MG63 (cell line): ENCODE data around the gene BNC2. TPM values are rescaled to one million over a fixed set of nuclear protein-coding genes. Genes with fewer than 3 reads are reported as not detected.

Experiments used
- DNase-seq: peaks from one replicate; pipeline ENCODE4 v3.0.0-alpha.2; 2020
- H3K27me3 ChIP-seq: fragments of 250-450 bp; sonication (Bioruptor Pico); 2 replicates; pipeline ENCODE4 v1.5.1; 2020; ENCODE audit warnings: mild to moderate bottlenecking, moderate library complexity
- H3K36me3 ChIP-seq: fragments of 250-450 bp; sonication (Bioruptor Pico); 2 replicates; pipeline ENCODE4 v1.5.1; 2020; ENCODE audit warnings: mild to moderate bottlenecking, moderate library complexity
- H3K4me3 ChIP-seq: fragments of 250-450 bp; sonication (Bioruptor Pico); 2 replicates; pipeline ENCODE4 v1.5.1; 2020; ENCODE audit warnings: mild to moderate bottlenecking, moderate library complexity
- H3K9me3 ChIP-seq: fragments of 250-450 bp; sonication (Bioruptor Pico); 2 replicates; pipeline ENCODE4 v1.5.1; 2020; ENCODE audit warnings: mild to moderate bottlenecking, moderate library complexity
- total RNA-seq: library from RNA; depleted of rRNA; stranded (reverse); fragments of >200 nt; shearing (Covaris generic); gene quantifications from 2 replicates; pipeline ENCODE4 v1.2.3, GENCODE V29; 2014; ENCODE audit warnings: low replicate concordance

Gene BNC2
- total RNA-seq, 1 experiment from 2014 or later, result 38.8 TPM

- no peak overlapping the region for H3K4me3 ChIP-seq
- H3K9me3 ChIP-seq, result no peaks in the 10 kb centered on the region
- DNase-seq, result no peak
- peaks cover 8% of the 10 kb centered on the region for H3K36me3 ChIP-seq
- H3K27me3 ChIP-seq, result no peaks in the 10 kb centered on the region
Observed at GRCh38 chr9:16832101-16832500, 38.4 kb downstream of the BNC2 start.

GRCh38 chr9:16830806-16831205 is 39.7 kb downstream of the BNC2 start:
- no peaks in the 10 kb centered on the region for H3K27me3 ChIP-seq
- no peaks in the 10 kb centered on the region for H3K9me3 ChIP-seq
- peaks cover 6% of the 10 kb centered on the region; the same call in 1 of the 2 replicates for H3K36me3 ChIP-seq
- no peak for DNase-seq
- no peak overlapping the region for H3K4me3 ChIP-seq

DNA sequence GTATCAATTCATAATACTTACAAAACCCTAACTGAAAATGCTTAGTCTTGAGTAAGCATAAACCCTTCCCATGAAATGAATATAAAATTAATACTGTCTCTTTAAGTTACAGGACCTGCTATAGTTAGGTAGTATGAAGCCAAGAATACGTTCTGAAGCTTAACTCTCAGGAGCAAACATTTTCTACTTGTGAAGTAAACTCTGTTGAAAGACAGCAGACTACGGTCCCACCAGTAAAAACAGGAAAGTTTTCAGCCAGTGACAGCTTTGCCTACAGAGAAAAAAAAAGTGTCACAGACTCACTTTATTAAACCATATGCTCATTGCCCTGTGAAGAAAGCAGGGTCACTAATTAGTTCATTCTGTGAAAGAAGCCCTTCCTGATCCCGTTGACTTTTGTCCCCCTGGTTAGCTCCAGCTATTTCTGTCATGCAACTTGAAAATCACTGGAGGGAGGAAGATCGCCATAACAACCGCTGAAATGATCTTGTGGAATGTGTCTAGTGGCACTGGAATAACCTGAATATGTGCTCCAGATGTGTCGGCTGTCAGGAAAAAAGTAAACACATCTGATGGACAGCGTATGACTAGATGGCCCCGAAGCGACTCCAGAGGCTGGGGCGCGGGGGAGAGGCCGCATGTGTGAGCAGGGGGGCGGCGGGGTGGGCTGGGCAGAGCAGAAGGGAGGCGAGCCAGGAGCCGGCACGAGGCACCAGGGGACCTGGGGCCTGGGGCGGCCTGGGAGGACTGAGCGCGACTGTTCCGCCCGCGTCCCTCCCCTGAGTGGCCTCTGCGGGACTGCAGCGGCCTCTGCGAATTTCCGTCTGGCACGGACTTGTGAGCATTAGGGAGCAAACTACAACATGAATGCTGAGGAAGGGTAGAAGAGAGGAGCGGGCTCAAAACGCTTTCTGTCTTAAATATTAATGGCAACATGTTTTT is 41.9 kb downstream of the BNC2 start:
- H3K4me3 ChIP-seq, result peak overlapping the region; percentile 19
- peak; percentile 67 for DNase-seq
- H3K9me3 ChIP-seq, result no peaks in the 10 kb centered on the region
- peaks cover 6% of the 10 kb centered on the region; the same call in 1 of the 2 replicates for H3K36me3 ChIP-seq
- H3K27me3 ChIP-seq, result no peaks in the 10 kb centered on the region

DNA sequence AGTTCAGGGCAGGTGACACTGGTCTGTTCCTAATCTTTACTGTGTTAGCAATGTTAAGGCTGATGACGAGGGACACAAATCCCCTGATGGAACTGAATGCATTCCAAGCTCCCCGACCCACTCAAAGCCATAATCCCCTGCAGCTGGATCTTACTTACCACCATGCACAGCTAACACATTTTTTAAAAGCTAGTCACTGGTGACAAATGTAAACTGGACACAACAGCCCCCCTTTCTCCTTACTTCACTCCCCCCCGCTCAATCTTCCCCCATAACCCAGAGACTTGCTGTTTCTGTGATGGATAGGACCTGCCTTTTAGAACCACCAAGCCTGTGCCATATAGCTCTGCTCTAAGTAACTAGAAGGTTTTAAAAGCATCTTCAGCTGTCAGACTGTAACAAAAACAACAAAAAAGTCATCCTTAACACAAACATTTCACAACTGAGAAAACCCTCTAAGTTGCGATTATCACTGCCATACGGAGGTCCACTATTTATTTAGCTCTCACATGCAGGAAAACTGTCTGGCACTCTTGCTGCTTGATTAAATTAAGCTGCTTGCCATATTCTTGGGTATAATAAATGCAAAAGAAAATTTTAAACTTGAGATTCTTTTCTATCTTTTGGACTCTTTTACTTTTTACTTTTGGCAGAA is 44.4 kb downstream of the BNC2 start:
- H3K4me3 ChIP-seq, result no peak overlapping the region

GRCh38 chr9:16825331-16825725 is 45.1 kb downstream of the BNC2 start:
- H3K4me3 ChIP-seq, result no peak overlapping the region
- no peaks in the 10 kb centered on the region for H3K27me3 ChIP-seq
- H3K36me3 ChIP-seq, result peaks cover 4% of the 10 kb centered on the region; the same call in 1 of the 2 replicates
- H3K9me3 ChIP-seq, result no peaks in the 10 kb centered on the region
- no peak for DNase-seq

More for the DNA sequence above, 44.4 kb downstream of the BNC2 start:
- H3K36me3 ChIP-seq, result peaks cover 6% of the 10 kb centered on the region; the same call in 1 of the 2 replicates
- peak; percentile 85 for DNase-seq
- H3K9me3 ChIP-seq, result no peaks in the 10 kb centered on the region
- H3K27me3 ChIP-seq, result no peaks in the 10 kb centered on the region

GRCh38 chr9:16824545-16825330 is 45.7 kb downstream of the BNC2 start:
- peaks cover 3% of the 10 kb centered on the region; the same call in 1 of the 2 replicates for H3K36me3 ChIP-seq
- no peaks in the 10 kb centered on the region for H3K27me3 ChIP-seq
- H3K4me3 ChIP-seq, result no peak overlapping the region
- DNase-seq, result peak; percentile 27
- no peaks in the 10 kb centered on the region for H3K9me3 ChIP-seq

GRCh38 chr9:16823906-16824305 is 46.6 kb downstream of the BNC2 start:
- no peak for DNase-seq
- H3K4me3 ChIP-seq, result no peak overlapping the region
- no peaks in the 10 kb centered on the region for H3K27me3 ChIP-seq
- peaks cover 3% of the 10 kb centered on the region; the same call in 1 of the 2 replicates for H3K36me3 ChIP-seq
- H3K9me3 ChIP-seq, result no peaks in the 10 kb centered on the region

DNA sequence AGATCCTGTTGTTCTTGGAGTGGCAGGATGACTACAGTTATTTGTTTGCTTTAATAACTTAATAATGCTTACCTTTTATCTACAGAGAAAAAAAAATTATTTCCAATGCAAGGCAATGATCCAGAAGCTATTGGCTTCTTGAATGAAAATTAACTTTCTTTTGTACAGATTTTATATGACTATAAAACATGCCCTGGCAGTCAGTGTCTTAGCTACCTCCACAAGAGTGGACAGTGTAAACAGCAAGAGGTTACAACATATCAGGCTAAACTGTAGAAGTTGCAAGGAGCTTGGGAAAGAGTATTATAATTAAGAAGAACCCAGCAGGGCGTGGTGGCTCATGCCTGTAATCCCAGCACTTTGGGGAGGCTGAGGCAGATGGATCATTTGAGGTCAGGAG is 49.1 kb downstream of the BNC2 start:
- Histone ChIP-seq H3K36me3 (peaks cover 2% of the 10 kb centered on the region; the same call in 1 of the 2 replicates), H3K4me3 (no peak overlapping the region), H3K9me3 (no peaks in the 10 kb centered on the region), H3K27me3 (no peaks in the 10 kb centered on the region)
- DNase-seq, result no peak

DNA sequence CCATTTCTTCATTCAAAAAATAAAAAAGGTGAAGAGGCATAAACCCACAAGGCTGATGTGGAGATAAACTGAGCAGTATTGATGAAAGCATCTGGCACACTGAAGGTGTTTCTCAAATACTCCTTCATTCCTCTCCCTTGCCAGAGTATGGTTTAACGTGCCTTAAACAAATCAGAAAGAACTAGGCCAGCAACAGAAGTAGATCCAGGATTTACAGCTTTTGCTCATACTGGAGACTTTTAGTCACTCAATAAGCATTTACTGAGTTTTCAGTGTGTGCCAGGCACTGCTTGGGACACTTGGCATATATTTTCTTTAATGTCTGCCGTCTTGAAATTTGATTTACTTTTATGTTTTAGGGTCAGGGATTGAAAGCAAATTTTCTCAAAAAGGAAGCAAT is 53.0 kb downstream of the BNC2 start:
- Histone ChIP-seq H3K9me3 (no peaks in the 10 kb centered on the region), H3K36me3 (peaks cover 6% of the 10 kb centered on the region; the same call in 1 of the 2 replicates), H3K4me3 (no peak overlapping the region), H3K27me3 (no peaks in the 10 kb centered on the region)
- no peak for DNase-seq

GRCh38 chr9:16817002-16817401 is 53.5 kb downstream of the BNC2 start:
- DNase-seq, result no peak
- Histone ChIP-seq H3K4me3 (no peak overlapping the region), H3K27me3 (no peaks in the 10 kb centered on the region), H3K9me3 (no peaks in the 10 kb centered on the region), H3K36me3 (peaks cover 6% of the 10 kb centered on the region; the same call in 1 of the 2 replicates)

DNA sequence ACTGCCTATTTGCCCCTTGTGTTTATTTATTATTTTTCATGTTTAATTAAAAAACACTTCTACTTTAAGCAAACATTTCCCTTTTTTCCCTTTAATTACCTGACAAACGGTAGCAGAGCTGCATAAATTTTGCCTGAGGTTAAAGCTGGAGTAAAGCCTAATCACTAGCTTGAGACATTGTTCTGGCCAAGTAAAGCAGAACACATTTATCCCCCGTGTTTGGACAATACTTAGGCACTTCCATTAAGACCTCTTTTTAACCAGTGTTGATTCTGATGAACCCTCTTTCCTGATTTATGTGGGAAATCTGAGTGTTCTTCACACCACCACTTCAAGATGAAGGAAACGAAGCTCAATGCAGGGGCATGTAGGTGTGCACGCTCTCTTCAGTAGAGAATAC is 54.5 kb downstream of the BNC2 start:
- DNase-seq, result no peak
- Histone ChIP-seq H3K4me3 (no peak overlapping the region), H3K9me3 (no peaks in the 10 kb centered on the region), H3K36me3 (peaks cover 6% of the 10 kb centered on the region), H3K27me3 (no peaks in the 10 kb centered on the region)

DNA sequence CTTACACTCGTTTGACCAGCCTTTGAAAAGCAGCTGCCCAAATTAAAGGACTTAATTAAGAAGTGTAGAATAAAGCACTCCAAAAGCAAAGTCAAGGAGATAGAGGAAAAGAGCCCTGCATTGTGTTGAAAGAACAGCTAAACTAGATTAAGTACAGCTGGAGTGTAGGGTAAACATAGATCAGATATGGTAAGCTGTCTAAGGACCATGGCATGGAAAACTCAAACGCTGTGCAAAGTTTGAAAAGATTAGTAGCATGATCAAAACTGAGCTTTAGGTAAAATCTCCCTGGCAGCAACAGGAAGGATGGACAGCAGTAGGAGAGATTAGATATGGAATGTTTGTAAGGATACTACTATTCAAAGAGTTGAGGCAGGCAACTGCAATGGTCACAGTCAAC is 55.4 kb downstream of the BNC2 start:
- H3K9me3 ChIP-seq, result no peaks in the 10 kb centered on the region
- peaks cover 11% of the 10 kb centered on the region for H3K36me3 ChIP-seq
- DNase-seq, result no peak
- H3K27me3 ChIP-seq, result no peaks in the 10 kb centered on the region
- no peak overlapping the region for H3K4me3 ChIP-seq

- Histone ChIP-seq H3K36me3 (peaks cover 11% of the 10 kb centered on the region), H3K27me3 (no peaks in the 10 kb centered on the region), H3K4me3 (no peak overlapping the region), H3K9me3 (no peaks in the 10 kb centered on the region)
- DNase-seq, result no peak
Observed at GRCh38 chr9:16813838-16814237, 56.6 kb downstream of the BNC2 start.

- no peak for DNase-seq
Observed at GRCh38 chr9:16811987-16812685, 58.3 kb downstream of the BNC2 start.

DNA sequence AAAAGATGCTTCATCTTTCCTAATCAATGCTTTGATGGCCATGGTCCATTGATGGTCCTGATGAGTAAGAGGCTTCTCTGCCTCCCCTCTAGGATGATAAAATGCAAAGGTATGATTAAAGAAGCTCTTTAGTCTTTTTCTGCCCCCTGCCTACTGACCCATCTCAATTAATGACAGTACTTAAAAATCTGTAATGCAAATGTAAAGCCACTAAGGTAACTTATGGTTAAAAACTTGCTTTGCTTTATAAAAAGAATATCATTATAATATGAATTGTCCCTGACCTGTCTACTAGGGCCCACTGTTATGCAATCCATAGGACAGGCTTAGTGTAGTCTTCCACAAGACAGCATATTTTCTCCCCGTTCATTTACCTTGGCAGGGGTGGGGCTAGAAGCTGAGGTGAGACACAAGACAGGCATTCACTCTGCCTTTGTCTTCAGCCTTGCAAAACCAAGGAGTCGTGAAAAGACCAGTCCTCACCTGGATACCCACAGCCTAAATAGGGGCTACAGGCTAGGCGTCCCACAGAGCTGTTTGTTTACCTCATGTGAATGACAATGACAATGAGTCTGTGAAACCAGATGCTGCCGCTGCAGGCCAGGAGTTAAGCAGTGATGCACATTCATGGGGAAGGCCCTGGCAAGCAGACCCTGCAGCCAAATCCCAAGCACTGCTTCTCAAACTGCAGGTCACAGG is 60.4 kb downstream of the BNC2 start:
- Histone ChIP-seq H3K4me3 (no peak overlapping the region), H3K36me3 (peaks cover 5% of the 10 kb centered on the region), H3K27me3 (no peaks in the 10 kb centered on the region), H3K9me3 (no peaks in the 10 kb centered on the region)
- no peak for DNase-seq

More at GRCh38 chr9:16811987-16812685, 58.3 kb downstream of the BNC2 start:
- no peak overlapping the region for H3K4me3 ChIP-seq
- no peaks in the 10 kb centered on the region for H3K9me3 ChIP-seq
- no peaks in the 10 kb centered on the region for H3K27me3 ChIP-seq
- H3K36me3 ChIP-seq, result peaks cover 11% of the 10 kb centered on the region

GRCh38 chr9:16806674-16807073 is 63.8 kb downstream of the BNC2 start:
- H3K9me3 ChIP-seq, result no peaks in the 10 kb centered on the region
- no peak for DNase-seq
- H3K36me3 ChIP-seq, result peaks cover 5% of the 10 kb centered on the region
- no peak overlapping the region for H3K4me3 ChIP-seq
- no peaks in the 10 kb centered on the region for H3K27me3 ChIP-seq
